SIG-M5 treated with dmso at 0.1 percent for 504 hours (cell line): ENCODE data around the gene TM4SF4.

Experiments
- DNase-seq: peaks from one replicate; lab custom pipeline; 2025; ENCODE audit not compliant: unreplicated experiment; lab: John Stamatoyannopoulos, UW

TM4SF4 gene

DNA sequence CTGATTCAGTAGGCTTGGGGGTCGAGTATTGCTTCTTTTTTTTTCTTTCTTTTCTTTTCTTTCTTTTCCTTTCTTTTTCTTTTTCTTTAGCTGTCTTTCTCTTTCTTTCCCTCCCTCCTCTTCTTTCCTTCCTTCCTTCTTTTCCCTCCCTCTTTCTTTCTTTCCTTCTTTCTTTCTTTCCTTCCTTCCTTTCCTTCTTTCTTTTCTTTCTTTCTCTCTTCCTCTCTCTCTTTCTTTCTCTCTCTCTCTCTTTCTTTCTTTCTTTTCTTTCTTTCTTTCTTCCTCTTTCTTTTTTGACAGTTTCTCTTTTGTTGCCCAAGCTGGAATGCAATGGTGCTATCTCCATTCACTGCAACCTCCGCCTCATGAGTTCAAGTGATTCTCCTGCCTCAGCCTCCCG is 36.0 kb downstream of the TM4SF4 start:
- DNase-seq: no peak

DNA sequence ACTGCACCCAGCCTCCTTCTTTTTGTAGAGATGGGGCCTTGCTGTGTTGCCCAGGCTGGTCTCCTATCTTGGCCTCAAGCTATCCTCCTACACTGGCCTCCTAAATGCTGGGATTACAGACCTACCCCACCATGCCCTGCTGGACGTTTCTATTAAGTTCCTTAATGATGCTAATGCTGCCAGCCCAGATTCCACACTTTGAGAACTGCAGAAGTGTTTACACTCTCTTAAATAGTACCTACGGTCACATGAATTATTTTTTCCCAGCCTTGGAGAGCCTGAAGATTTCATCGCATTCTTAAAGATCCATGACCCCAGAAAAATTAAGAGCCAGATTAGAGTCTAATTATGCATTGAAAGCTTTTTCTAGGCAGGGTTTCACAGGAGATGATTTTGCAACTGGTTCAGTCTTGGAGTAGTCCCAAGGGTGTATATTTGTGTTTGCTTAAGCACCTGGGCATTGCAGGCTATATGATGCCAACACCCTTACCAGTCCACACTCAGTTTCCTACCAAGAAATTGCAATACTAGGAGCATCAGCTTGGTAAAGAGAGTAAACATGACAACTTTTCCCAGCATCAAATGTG is 36.6 kb downstream of the TM4SF4 start:
- no peak for DNase-seq

DNA sequence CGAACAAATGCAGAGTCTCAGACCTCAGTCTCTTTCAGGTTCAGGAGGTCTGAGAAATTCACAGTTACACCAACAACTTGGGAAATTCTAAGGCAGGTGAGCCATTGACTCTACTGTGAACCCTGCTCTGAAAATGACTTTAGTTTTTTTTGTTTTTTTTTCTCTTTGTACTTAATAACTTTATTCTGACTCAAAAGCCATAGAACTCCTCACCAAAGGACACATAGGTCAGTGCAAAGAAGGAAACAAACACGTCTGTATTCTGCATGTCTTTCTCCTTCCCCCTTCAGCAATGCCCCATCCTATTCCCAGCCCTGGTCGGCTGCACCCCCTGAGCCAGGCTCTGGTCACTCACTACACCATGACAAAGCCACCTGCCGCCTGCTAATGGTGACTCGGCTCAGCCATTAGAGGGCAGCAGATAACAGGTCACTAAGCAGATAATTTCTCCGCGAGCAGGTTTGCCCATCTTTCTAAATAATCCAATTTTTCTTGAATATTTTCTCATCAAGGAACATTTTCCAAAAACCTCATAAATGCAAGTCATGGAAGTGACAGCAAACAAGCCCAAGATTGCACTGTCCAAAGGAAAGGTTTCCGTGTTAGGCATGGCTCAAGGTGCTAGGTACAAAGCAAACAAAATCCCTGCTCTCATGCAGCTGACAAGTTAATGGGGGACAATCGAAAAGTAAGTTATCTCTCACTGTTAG is 37.7 kb downstream of the TM4SF4 start:
- peak; percentile 23 for DNase-seq

DNA sequence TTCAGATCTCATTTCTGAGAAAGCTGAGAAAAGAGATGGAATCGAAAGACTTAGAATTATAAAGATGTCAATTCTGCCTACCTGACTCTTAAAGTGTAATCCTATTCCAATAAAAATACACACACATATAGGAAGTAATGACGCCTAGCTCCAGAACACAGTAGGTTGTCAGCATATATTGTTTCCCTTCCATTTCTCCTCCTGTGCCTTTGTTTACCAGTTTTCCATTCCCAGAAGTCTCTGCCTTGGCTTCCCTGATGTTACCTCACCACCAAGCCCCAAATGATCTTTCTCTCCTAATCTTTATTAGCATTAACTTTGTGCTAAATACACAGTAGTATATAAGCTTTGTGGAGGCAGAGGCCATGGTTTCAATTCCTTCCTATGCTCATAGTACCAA is 40.0 kb downstream of the TM4SF4 start:
- no peak for DNase-seq

DNA sequence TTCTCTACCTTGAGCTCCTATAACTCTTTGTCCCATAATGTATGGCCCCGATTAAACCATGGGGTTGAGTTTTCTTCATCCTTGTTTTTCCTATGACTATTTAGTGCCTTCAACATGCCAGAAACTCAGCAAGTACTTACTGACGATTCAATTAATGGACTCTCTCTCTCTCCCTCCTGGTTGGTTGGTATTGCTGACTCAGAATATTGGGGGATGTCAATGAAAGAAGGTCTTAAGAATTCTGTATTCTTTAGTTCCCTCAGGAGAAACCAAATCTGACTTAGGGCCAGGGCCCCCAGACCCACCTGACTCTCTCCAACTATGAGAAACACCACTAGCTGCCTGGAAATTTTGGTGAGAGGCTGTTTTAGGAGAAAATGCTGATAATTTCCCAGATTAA is 40.8 kb downstream of the TM4SF4 start:
- DNase-seq: no peak

DNA sequence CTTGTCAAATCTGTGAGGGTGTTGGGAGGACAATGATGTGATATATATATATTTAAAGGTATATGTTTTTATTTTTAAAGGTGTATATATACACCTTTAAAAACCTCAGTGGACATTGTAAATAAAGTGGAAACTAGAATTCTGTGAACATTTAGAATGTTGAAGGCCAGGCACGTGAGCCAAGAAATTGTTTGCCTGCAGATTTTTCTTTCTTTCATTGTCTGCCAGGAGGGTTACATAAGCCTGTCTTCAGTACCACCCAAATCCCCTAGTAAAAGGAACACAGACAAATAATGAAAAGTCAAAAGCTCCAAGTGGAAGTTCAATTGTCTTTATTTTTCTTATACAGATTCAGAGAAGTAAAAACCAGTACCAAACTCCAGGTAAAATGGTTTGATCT is 42.4 kb downstream of the TM4SF4 start:
- no peak for DNase-seq

DNA sequence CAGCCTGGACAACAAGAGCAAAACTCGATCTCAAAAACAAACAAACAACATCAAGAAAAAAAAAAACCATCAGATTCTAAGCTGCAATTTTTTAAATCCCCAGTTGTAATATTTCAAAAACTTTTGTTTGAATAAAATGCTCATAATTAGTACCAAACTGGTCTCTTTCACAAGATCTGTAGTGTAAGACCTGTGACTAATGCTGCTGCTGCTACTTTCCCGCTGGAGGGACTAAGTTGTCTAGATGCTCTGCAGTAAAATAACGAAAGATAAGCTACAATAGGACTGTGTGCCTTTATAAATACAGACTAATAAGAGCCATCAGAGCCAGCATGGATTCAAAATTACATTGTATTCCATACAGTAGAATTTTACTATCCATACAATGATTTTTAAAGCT is 45.4 kb downstream of the TM4SF4 start:
- no peak for DNase-seq

DNA sequence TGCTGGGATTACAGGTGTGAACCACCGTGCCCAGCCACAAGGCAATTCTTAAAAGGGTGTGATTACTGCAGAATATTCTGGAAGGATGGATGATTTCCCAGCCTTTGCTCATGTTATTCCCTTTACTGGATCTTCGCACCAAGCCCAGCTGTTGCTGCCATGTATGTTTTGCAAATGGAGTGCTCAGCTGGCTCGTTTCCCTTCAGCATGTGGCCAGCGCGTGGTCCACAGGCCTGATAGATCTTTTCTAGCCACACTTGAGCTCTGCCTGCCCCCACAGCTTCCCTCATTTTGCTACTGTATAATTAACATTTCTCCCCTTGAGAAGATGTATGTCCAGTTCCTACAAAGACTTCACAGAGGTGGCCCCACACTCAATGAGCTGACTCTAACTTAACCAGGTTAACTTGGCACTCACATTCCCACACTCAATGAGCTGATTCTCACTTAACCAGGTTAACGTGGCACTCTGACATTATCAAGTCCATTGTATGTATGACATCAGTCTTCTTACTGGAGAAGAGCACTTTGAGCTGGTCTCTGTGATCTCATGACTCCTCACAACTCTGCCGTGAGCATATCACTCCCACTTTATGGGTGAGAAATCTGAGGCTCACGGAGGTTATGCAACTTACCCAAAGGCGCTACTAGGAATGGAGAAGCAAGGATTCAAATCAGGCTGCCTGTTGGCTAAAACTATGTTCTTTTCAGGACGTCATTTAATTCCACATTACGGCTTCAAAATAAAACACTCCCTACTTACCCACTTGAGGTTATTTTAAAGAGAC is 49.2 kb downstream of the TM4SF4 start:
- no peak for DNase-seq

DNA sequence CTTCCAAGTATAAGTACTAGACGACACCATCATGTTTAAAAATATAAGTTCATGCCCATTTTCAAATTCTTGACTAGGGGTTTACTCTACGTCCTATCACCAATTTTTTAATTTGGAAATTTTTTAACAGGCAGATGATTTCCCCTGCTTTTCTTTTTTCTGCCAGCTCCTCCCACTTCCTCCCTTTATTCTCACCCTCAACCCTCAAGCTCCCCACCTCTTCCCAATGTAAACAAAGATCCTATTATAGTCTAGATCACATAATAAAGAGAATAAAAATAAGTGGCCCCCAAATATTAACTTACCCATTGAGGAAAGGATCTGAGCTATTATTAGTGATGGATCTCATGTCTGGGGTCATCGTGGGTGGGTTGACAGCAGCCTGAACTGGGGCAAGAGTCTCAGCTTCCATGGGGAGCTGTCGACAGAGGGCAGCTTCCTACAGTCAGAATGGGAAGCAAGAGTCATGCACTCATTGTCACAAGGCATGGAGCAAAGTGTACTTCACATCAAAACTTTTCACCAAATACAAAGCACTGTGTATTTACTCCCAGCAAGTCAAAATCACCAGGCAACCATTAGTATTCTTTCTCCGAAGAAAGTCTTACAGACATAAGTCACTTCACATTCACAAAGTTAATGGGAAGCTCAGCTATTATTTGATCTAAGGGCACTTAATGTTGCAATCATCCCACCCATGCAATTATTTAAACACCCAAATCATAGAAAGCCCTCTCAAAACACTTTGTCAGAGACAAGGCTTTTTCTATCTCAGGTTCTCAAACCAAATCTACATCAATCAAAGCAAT is 53.2 kb downstream of the TM4SF4 start:
- DNase-seq: no peak

DNA sequence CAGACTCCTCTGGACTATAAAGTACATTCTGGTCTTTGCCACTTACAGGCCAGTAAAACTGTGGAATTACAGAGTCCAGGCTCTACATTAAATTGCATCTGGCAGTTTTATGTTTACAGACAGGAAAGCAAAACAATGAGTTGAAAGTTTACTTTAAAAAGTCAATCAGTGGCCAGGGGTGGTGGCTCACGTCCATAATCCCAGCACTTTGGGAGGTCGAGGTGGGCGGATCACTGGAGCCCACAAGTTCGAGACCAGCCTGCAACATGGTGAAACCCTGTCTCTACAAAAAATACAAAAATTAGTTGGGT is 53.8 kb downstream of the TM4SF4 start:
- no peak for DNase-seq

DNA sequence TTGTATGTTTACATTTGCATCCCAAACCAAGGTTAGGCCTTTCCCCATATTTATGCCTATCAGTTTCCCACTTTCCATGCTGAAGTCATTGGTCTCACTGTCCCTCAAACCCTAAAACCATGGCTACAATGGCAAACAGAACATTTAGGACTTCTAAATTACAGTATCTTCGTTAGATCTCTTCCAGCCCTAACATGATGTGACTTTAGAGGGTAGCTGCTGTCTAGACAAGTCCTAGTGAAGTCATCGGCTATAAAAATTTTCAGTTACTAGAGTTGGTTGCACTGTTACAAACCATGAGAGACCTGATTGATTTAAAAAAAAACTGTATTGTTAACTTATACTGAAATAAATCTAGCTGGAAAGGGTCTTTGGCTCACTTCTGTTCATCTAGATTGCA is 54.6 kb downstream of the TM4SF4 start:
- DNase-seq: no peak

DNA sequence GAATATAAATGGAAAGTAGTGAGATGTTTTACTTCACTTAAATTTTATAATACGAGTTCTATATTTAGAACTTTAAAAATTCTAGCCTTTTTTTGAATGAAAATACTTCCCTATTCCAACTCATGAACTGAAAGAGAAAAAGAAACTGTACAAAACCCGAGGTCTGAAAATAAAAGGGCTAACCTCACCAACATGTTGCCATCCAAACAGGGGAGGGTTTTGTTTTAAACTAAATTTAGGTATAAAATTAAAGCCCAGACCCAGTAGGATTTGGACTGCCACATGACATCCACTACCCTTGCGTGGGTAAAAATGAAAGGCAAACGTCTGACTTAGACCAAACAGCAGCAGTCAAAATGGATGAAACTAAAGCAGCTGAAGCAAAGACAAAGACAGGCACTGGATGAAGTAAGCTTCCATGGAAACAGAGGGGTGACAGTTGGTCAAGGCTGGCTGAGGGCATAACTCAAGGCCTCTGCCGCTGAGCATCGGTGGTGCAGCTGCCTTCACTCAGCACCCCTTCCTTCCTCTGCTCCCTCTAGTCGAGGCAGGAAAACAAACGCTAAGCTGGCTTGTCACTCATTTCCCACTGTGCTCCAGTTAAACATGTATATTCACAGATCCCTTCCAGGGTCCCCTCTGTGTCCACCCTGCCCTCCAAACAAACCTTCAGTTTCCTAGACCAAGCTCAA is 58.1 kb downstream of the TM4SF4 start:
- peak; percentile 13 for DNase-seq

DNA sequence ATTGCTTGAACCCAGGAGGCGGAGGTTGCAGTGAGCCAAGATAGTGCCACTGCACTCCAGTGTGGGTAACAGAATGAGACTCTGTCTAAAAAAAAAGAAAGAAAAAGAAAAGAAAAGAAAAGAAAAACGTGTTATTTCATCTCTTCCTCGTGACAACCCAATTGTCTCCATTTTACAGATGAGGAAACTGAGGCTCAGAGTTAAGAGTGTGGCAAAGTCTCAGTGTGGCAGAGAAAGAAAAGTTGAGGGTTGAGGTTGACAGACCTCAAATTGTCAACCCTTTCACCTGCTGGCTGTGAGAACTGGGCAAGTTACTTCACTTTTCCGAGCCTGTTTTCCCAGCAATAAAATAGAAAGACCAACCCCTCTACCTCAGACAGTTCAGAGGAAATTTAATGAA is 59.6 kb downstream of the TM4SF4 start:
- DNase-seq: no peak

DNA sequence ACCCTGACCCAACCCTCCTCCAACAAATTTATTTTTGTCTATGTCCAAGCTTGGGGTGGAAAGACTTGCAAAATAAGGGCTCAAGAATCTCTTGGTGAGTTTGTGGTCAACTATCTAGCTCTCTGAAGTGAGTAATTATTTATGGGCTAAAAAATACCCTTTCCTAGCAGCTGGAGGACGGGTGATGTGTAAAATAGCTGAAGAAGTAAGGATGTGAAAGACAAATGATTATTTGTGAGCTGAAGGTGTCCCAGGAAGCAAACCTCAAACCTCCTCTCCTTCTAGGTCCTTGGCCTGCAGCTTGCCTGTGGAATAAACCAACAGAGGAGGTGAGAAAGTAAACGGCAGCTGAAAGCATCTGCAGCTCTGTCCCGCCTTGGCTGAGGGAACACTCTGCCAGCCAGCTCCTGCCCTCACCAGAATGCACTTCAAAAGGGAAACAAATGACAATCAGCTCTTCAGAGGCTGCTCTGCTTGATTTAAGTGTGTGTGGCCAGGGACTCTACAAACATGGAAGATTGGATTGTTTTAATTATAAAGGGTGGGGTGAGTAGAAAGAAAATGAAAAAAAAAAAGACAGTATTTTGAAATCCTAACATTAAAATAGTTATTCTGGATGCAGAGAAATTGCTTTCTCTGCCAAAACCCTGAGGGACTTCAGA is 60.3 kb downstream of the TM4SF4 start:
- no peak for DNase-seq

DNA sequence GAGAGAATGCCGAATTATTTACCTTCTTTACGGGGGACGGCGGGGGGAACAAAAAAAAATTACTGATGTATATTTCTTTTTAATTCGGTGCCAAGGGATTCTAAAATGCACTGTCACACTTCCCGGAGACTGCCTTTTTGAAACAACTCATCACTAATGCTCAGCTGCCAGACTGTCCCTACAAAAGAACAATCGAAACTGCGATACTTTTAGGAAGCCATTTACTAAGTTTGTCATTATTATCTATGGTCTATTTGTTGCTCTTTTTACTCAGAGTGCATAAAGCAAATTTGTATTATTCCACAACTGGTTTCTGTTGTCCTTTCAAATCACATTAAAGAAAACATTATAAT is 60.8 kb downstream of the TM4SF4 start:
- DNase-seq: no peak

DNA sequence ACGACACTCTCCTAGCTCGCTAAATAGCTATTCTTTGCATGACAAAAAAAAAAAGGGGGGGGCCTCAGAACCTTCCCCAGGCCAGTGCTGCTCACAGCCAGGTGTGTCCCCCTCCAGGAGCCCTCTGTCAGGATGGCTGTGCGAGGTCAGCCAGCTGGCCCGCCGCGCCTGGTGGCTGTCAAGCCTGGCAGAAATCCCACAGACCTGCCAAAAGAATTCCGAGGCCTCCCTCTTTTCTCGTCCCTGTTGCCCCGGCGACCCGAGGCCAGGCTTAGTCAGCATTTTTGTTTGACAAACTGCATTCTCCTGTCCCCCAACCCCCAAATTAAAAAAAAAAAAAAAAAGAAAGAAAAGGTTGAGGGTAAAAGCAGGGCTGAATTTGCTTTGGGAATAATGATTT is 61.9 kb downstream of the TM4SF4 start:
- DNase-seq: no peak

DNA sequence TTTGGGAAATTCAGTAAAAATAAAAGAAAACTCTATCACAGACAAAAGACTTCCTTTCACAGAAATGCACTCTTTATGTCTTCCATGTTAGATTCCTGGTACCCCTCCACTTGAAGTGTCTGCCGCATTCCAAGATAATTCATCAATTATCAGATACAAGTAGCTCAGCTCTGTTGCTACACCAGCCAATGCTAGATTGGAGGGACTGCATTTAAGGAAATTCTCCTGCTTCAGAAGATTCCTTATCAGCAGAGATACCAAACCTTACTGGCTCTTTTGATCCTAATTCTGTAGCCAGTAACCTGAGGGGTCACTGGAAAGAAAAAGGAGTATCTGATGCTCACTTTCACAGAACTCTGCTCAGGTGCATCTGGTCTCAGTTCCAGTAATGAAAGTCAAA is 63.9 kb downstream of the TM4SF4 start:
- no peak for DNase-seq

DNA sequence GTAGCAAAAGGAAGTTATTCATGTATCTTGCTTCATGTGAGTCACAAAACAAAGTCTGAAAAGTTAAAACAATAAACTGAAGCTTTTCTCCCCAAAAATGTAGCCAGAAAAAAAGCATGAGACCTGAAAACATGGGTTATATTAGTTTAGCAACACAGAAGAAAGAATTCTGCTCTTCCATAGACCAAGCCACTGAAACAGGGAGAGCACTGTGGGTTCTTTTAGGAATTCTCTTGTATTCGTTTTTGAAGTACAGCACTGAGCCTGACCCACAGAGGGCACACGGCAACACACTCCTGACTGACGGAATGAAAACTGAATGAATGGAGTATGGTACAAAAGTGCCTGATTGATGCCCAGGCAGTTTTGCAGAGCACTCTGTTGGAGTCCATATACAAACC is 66.6 kb downstream of the TM4SF4 start:
- DNase-seq: no peak

DNA sequence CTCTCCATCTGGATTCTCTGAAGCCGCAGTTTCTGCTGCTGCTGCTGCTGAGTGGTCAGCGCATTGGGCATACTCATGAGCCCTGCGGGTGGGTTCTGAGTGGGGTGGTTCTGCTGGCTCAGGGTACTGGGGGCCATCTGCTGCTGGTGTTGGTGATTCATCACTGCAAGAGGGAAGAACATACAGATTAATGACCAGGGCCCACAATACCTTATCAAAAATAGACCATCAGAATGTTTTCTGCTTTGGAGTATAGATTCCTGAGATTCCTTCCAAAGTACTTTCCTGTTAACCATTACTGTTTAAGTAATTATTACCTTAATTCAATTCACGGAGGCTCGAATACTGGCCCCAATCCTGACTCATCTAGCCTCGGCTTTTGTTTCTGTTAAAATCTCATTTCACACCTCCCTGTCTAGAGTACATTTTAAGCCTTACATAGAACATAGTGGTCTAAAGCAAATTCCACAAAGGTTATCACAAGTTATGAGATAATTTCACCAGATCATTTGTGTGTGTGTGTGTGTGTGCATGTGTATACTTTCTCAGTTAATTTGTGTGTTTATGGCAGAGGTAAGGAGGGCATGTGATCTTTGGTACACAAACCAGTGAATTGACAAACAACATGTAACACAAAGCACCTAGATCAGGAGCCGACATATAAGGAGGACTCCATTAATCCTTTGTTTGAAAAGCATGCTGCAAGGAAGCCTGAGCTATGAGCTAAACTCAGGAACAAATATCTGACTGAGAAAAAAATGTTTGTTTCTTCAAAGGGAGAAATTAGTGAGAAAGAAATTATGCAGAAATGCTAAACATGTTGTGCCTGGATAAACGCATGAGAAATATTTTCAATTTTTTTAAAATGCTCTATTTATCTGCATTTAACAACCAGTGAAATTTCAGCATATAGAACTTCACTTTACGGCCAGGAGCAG is 68.1 kb downstream of the TM4SF4 start:
- DNase-seq: no peak

DNA sequence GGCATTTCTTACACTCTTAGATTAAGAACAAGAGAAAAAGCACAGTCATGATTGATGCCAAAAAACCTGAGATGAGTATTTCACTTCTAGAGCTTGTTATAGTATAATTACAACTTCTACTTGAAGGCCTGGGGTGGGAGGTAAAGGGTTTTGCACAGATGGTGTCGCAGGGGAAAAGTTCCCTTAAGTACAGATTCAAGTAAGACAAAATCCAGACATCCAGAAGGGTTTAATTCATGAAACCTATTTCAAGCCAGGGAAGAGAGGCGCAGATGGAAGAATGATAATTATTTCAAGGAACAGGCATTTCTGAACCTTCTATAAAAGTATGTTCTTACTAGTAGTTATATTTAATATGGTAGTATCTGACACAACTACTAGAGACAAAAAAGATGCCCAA is 70.6 kb downstream of the TM4SF4 start:
- no peak for DNase-seq
